K562 (cell line): Measurements from ENCODE around the gene ZSWIM4. TPM values are rescaled to one million over a fixed set of nuclear protein-coding genes. Genes with fewer than 3 reads are reported as not detected.
A peak's percentile ranks its signal among the peaks of the same experiment; 100 is the strongest.

ENCODE experiments used
- ATAC-seq: fragments of 200-7000 bp; cut with Tn5 transposase; 3 replicates; pipeline ENCODE4 v1.9.1; 2020; ENCODE audit warnings: moderate library complexity
- Bru-seq: library from RNA; stranded (reverse); fragments of 400-500 nt; gene quantifications from one replicate; lab custom pipeline; 2021; lab: Mats Ljungman, UMichigan
- BruChase-seq, 2 experiments: library from RNA; stranded (reverse); fragments of 400-500 nt; gene quantifications; one replicate each; lab custom pipeline; 2021; lab: Mats Ljungman, UMichigan
- BruUV-seq: library from RNA; stranded (reverse); fragments of 400-500 nt; replicated peaks from 2 replicates; lab custom pipeline; 2021; lab: Mats Ljungman, UMichigan
- CTCF ChIA-PET: fragments of 300-600 bp; formaldehyde crosslinking; extraction: SDS; loops from one replicate; lab custom pipeline; 2021; ENCODE audit warnings: low intra/inter-chr PET ratio; lab: Yijun Ruan, JAX
- POLR2A ChIA-PET: fragments of 300-600, 350-650 bp; sonication (Branson Sonifier 250); formaldehyde crosslinking; extraction: SDS; loops from one replicate; lab custom pipeline; 2021; ENCODE audit warnings: antibody characterized with exemption, inconsistent platforms; lab: Yijun Ruan, JAX
- DNase-seq, 4 experiments: peaks; one replicate each; pipeline versions ENCODE4 v3.0.0 to v3.0.0-alpha.2; 2011 to 2018; ENCODE audit warnings: low spot score in 3 of 4, mixed read lengths in 3 of 4; ENCODE audit errors: extremely low read depth in 1 of 4
- FAIRE-seq: peaks from 2 replicates; lab custom pipeline; 2011; peaks lifted over from hg19 to GRCh38; lab: Jason Lieb, UNC
- H2AFZ ChIP-seq: 2 replicates; pipeline ENCODE4 v1.6.0; 2011; ENCODE audit warnings: low read depth, low read length, control low read depth, inconsistent platforms
- H3K27ac ChIP-seq: fragments of 200-600 bp; 3 replicates; pipeline ENCODE4 v1.8.0; 2011; ENCODE audit warnings: low read depth, mild to moderate bottlenecking, control low read depth, inconsistent platforms, low read length, moderate library complexity, mixed read lengths; ENCODE audit errors: extremely low read depth
- H3K27me3 ChIP-seq, 2 experiments: fragments of 300-600 bp in 1 of 2; 2 replicates in 1 of 2; 3 replicates in 1 of 2; pipeline versions ENCODE4 v1.6.0 to v1.8.0; 2011; ENCODE audit warnings: inconsistent platforms in 2 of 2, low read length in 2 of 2, mild to moderate bottlenecking in 1 of 2, mixed read lengths in 1 of 2, moderate library complexity in 1 of 2; ENCODE audit not compliant: control insufficient read depth in 2 of 2, insufficient read depth in 2 of 2
- H3K36me3 ChIP-seq: fragments of 300-600 bp; 3 replicates; pipeline ENCODE4 v1.8.0; 2011; ENCODE audit warnings: mild to moderate bottlenecking, low read length, inconsistent platforms; ENCODE audit not compliant: control insufficient read depth, insufficient read depth
- H3K4me1 ChIP-seq, 2 experiments: fragments of 200-600 bp in 1 of 2; replicated peaks in 1 of 2; 2 replicates in 1 of 2; 3 replicates in 1 of 2; pipeline versions ENCODE4 v1.5.1 to v1.8.0; 2011; ENCODE audit warnings: inconsistent platforms in 2 of 2, low read length in 2 of 2, mild to moderate bottlenecking in 1 of 2, mixed read lengths in 1 of 2, moderate library complexity in 1 of 2; ENCODE audit not compliant: control insufficient read depth in 2 of 2, insufficient read depth in 2 of 2
- H3K4me2 ChIP-seq: 2 replicates; pipeline ENCODE4 v1.6.1; 2011; ENCODE audit warnings: low read length, control low read depth, inconsistent platforms, mixed read lengths; ENCODE audit not compliant: insufficient read depth
- H3K4me3 ChIP-seq: fragments of 200-600 bp; sonication (generic), shearing (Covaris generic); 2 replicates; pipeline ENCODE4 v1.5.1; 2016; ENCODE audit warnings: control low read depth, inconsistent platforms
- H3K79me2 ChIP-seq: fragments of 200-600 bp; 3 replicates; pipeline ENCODE4 v1.8.0; 2011; ENCODE audit warnings: low read length, inconsistent platforms; ENCODE audit not compliant: control insufficient read depth, insufficient read depth
- H3K9ac ChIP-seq, 2 experiments: 2 replicates each; pipeline versions ENCODE4 v1.6.0 to v1.6.1; 2011; ENCODE audit warnings: low read depth in 2 of 2, low read length in 2 of 2, control low read depth in 1 of 2, inconsistent platforms in 1 of 2, mild to moderate bottlenecking in 1 of 2, mixed read lengths in 1 of 2; ENCODE audit not compliant: insufficient read depth in 1 of 2
- H3K9me1 ChIP-seq: one replicate; pipeline ENCODE4 v1.6.0; 2011; ENCODE audit warnings: inconsistent platforms, mild to moderate bottlenecking, low read length, moderate library complexity; ENCODE audit not compliant: control insufficient read depth, insufficient read depth
- H3K9me3 ChIP-seq: replicated peaks from 2 replicates; pipeline ENCODE4 v1.5.1; 2011; ENCODE audit warnings: low read depth, low read length, inconsistent platforms; ENCODE audit not compliant: control insufficient read depth, insufficient read depth
- H4K20me1 ChIP-seq: replicated peaks from 2 replicates; pipeline ENCODE4 v1.6.1; 2011; ENCODE audit warnings: low read length, inconsistent platforms, mixed read lengths; ENCODE audit not compliant: control insufficient read depth, insufficient read depth
- ARID1B ChIP-seq: fragments of 450-650 bp; IDR thresholded peaks from 2 replicates; pipeline ENCODE4 v1.6.1; 2016; ENCODE audit warnings: antibody characterized with exemption, mild to moderate bottlenecking, inconsistent platforms
- C11orf30 ChIP-seq: fragments of 450-650 bp; IDR thresholded peaks from 2 replicates; pipeline ENCODE4 v1.6.1; 2016; ENCODE audit warnings: low read depth, mild to moderate bottlenecking
- ELF2 ChIP-seq: fragments of 250-450 bp; sonication (Bioruptor Pico); IDR thresholded peaks from 2 replicates; pipeline ENCODE4 v1.5.0; 2021; ENCODE audit warnings: mild to moderate bottlenecking
- HDAC2 ChIP-seq: fragments of 450-650 bp; IDR thresholded peaks from 2 replicates; pipeline ENCODE4 v1.6.1; 2016; ENCODE audit warnings: mild to moderate bottlenecking
- IRF2 ChIP-seq: sonication (generic); formaldehyde crosslinking; IDR thresholded peaks from 2 replicates; pipeline ENCODE4 v1.8.1; 2022; ENCODE audit warnings: mild to moderate bottlenecking, missing genetic modification reagents
- LCOR ChIP-seq: sonication (generic); formaldehyde crosslinking; IDR thresholded peaks from 2 replicates; pipeline ENCODE4 v1.8.0; 2022; ENCODE audit warnings: mild to moderate bottlenecking, missing genetic modification reagents
- NR2C2 ChIP-seq, 2 experiments: fragments of 200-800 bp in 1 of 2; sonication (Bioruptor generic) in 1 of 2; sonication (generic) in 1 of 2; formaldehyde crosslinking in 1 of 2; IDR thresholded peaks; 2 replicates each; pipeline versions ENCODE4 v1.6.1 to v1.8.0; 2016 to 2022; ENCODE audit warnings: mild to moderate bottlenecking in 1 of 2, missing compliant biosample characterization in 1 of 2, missing genetic modification characterization in 1 of 2, missing genetic modification reagents in 1 of 2
- POLR2AphosphoS5 ChIP-seq: IDR thresholded peaks from 2 replicates; pipeline ENCODE4 v1.6.1; 2011; ENCODE audit warnings: mild to moderate bottlenecking, low read depth, low read length, moderate library complexity; ENCODE audit not compliant: control insufficient read depth, insufficient read depth
- TEAD4 ChIP-seq, 2 experiments: sonication (generic) in 1 of 2; formaldehyde crosslinking in 1 of 2; IDR thresholded peaks; 2 replicates each; pipeline versions ENCODE4 v1.6.1 to v1.8.0; 2012 to 2022; ENCODE audit warnings: borderline replicate concordance in 1 of 2, inconsistent platforms in 1 of 2, low read length in 1 of 2, mild to moderate bottlenecking in 1 of 2, missing genetic modification reagents in 1 of 2
- TOE1 ChIP-seq, 2 experiments: fragments of 450-650 bp in 1 of 2; sonication (generic) in 1 of 2; formaldehyde crosslinking in 1 of 2; IDR thresholded peaks; 2 replicates each; pipeline versions ENCODE4 v1.7.1 to v1.8.0; 2016 to 2022; ENCODE audit warnings: borderline replicate concordance in 2 of 2, mild to moderate bottlenecking in 2 of 2, antibody characterized with exemption in 1 of 2, inconsistent platforms in 1 of 2, low read depth in 1 of 2, missing genetic modification reagents in 1 of 2, moderate library complexity in 1 of 2
- ZBED1 ChIP-seq: IDR thresholded peaks from 2 replicates; pipeline ENCODE4 v1.6.1; 2014
- ZNF124 ChIP-seq: sonication (generic); formaldehyde crosslinking; IDR thresholded peaks from 2 replicates; pipeline ENCODE4 v1.8.1; 2022; ENCODE audit warnings: missing genetic modification reagents
- ZNF282 ChIP-seq: sonication (generic); formaldehyde crosslinking; IDR thresholded peaks from 2 replicates; pipeline ENCODE4 v1.8.1; 2023; ENCODE audit warnings: missing genetic modification reagents
- ZNF586 ChIP-seq: fragments of 450-650 bp; formaldehyde crosslinking; conservative IDR thresholded peaks from 2 replicates; pipeline ENCODE4 v1.4.0; 2020; ENCODE audit warnings: mild to moderate bottlenecking, moderate library complexity
- WGBS: fragments of 100-300 bp; shearing (Covaris generic); methylation state at CpG from one replicate; pipeline ENCODE4 v1.1.6; 2016; ENCODE audit warnings: low coverage, mixed read lengths; ENCODE audit not compliant: insufficient coverage; ENCODE audit errors: missing lambda C conversion rate; 5-methylcytosine and 5-hydroxymethylcytosine counted together
- in situ Hi-C: fragments of 300-500 bp; cut with MboI; formaldehyde crosslinking; loops from 4 replicates; pipeline ENCODE4 v1.15.0; 2018; ENCODE audit warnings: inconsistent platforms, mixed read lengths
- intact Hi-C: fragments of 100-400 bp; cut with micrococcal nuclease; formaldehyde crosslinking; loops from 2 replicates; pipeline ENCODE4 v1.14.2; 2022
- long read RNA-seq, 3 experiments: library from polyadenylated mRNA in 2 of 3; library from RNA in 1 of 3; unstranded in 2 of 3; stranded (forward) in 1 of 3; transcript quantifications; one replicate each; pipeline ENCODE4 v2.0.0, GENCODE V29; 2019 to 2022
- polyA minus RNA-seq, 3 experiments: library from RNA; depleted of rRNA, polyadenylated mRNA; stranded (reverse); fragments of >200 nt; gene quantifications; 2 replicates each; pipeline ENCODE4 v1.2.3, GENCODE V29; 2011
- polyA plus RNA-seq, 8 experiments: library from polyadenylated mRNA; depleted of rRNA in 4 of 8; stranded (reverse) in 5 of 8; unstranded in 3 of 8; fragments of >200 nt; fragmentation: Nextera tagmentation in 2 of 8; fragmentation: Illumina TruSeq in 1 of 8; extraction: Ambion mirVana in 2 of 8; extraction: Trizol in 1 of 8; gene quantifications; 2 replicates each; pipeline versions ENCODE4 v1.2.1 to v1.2.3, GENCODE V29; 2011 to 2014; ENCODE audit warnings: inconsistent platforms in 1 of 8, missing spikeins in 1 of 8
- total RNA-seq, 7 experiments: library from RNA; depleted of rRNA in 6 of 7; stranded (reverse); fragments of >200 nt in 6 of 7; fragmentation: Illumina TruSeq in 2 of 7; extraction: Trizol in 2 of 7; gene quantifications; 2 replicates each; pipeline versions ENCODE4 v1.2.1 to v1.2.3, GENCODE V29; 2011 to 2021; ENCODE audit warnings: low replicate concordance in 1 of 7
- TF ChIP-seq, protein P1 (sequence below): fragments of 450-650 bp; IDR thresholded peaks from 2 replicates; pipeline ENCODE4 v1.6.1; 2014; ENCODE audit warnings: low read depth, mild to moderate bottlenecking, moderate library complexity, borderline replicate concordance

Gene ZSWIM4
- 1.5 and 4.2 TPM in 2 replicates for total RNA-seq (2011; cell fraction: chromatin; rRNA removed; ENCODE audit: low replicate concordance)
- total RNA-seq (2011; cell fraction: nucleolus; rRNA removed), result 3.5 and 3.7 TPM in 2 replicates
- 1.9 and 2.8 TPM in 2 replicates for total RNA-seq (2011; cell fraction: nucleoplasm; rRNA removed)
- total RNA-seq (2014; rRNA removed) (1.0 and 1.3 TPM in 2 replicates), total RNA-seq (2014; rRNA removed; fragmentation: Illumina TruSeq; extraction: Trizol) (0.22 and 0.25 TPM in 2 replicates), total RNA-seq (2015; rRNA removed; fragmentation: Illumina TruSeq; extraction: Trizol) (0.25 and 0.57 TPM in 2 replicates), total RNA-seq (2021) (3.5 and 3.7 TPM in 2 replicates), polyA plus RNA-seq (2011; rRNA removed) (0.67 and 1.0 TPM in 2 replicates), polyA plus RNA-seq (2014; fragmentation: Illumina TruSeq; extraction: Trizol) (0.79 and 1.7 TPM in 2 replicates), polyA plus RNA-seq (2014; fragmentation: Nextera tagmentation; extraction: Ambion mirVana) (not detected), polyA plus RNA-seq (2014; rRNA removed) (1.1 and 2.1 TPM in 2 replicates), polyA minus RNA-seq (2011; rRNA and poly(A)+ RNA removed) (0.54 and 0.98 TPM in 2 replicates), Bru-seq, nascent RNA (percentile 43 among the genes with signal in this experiment), BruChase-seq, experiment 1, labeled RNA remaining after a 2-hour chase (percentile 41 among the genes with signal in this experiment), BruChase-seq, experiment 2, labeled RNA remaining after a 6-hour chase (percentile 42 among the genes with signal in this experiment)
- polyA plus RNA-seq (2011; cell fraction: cytosol; rRNA removed), result 0.81 and 2.0 TPM in 2 replicates
- 1.5 and 4.5 TPM in 2 replicates for polyA plus RNA-seq (2011; cell fraction: nucleus; rRNA removed)
- polyA plus RNA-seq (2012), result 1.3 and 3.5 TPM in 2 replicates
- 3.0 and 5.0 TPM in 2 replicates for polyA minus RNA-seq (2011; cell fraction: cytosol; rRNA and poly(A)+ RNA removed)
- polyA minus RNA-seq (2011; cell fraction: nucleus; rRNA and poly(A)+ RNA removed), result 1.5 and 1.7 TPM in 2 replicates
- long read RNA-seq, experiment 1, partial matches to known transcripts, result 1 of 2 reads
- long read RNA-seq, experiment 1, other reads (novel, unspliced or antisense), result 1 of 2 reads
- long read RNA-seq, experiment 2, partial matches to known transcripts, result 1 of 5 reads
- long read RNA-seq, experiment 2, other reads (novel, unspliced or antisense), result 4 of 5 reads
- long read RNA-seq, experiment 3, result 0 reads

DNA sequence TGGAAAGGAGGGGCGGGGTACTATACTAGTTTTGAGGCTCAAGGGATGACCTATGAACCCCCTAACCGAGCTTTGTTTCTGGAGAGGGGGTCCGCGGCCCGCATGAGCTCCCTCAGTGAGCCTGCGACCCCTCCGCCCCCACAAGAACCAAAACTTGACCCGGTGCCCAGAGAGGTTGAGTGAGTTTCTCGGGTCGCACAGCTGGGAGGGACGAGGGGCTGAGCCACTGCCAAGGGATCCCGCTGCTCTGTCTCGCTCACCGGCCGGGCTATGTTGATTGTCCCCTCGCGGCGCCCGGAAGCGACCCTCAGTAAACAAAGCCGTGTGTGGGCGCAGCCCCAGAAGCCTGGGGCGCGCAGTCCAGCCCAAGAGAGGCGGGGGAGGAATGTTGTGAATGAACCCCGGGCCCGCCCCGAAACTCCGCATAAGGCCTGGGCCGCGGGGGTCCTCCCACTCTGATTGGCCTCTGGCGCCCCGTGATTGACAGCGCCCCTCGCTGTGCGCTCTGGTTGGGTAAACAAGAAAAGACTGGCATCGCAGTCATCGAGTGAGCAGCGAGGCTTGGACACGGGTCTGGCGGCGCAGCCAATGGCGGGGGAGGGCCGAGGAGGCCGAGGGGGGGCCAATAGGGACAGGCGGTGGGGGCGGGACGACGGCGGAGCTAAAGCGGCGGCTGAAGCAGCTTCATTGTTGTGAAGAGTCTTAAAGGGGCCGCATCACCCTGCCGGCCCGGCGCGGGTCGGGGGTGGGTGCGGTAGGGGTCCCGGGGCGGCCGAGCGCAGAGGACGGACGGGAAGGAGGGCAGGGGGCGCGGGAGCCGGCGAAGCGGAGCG lies at the start of gene ZSWIM4:
Gene ZSWIM4 (plus strand): TSS at position 687 of the 833 bp plus-strand sequence. CDS start 206 bp downstream, outside the sequence.
- FAIRE-seq, result peak; percentile 99
- H3K36me3 ChIP-seq, result no peaks in the 10 kb centered on the region
- ChIA-PET POLR2A (interaction anchor here (0.6 to 1.5 kb wide), 5 partner anchors 15 to 67 kb away, joined by 3 to 5 read pairs (median 3); no protein-coding TSS in a partner anchor), CTCF (no interaction called here)
- in situ Hi-C loops (no loop called here), intact Hi-C loops (no loop called here)
- peak within 1 kb of the TSS; percentile 83 for H3K4me2 ChIP-seq
- H3K27me3 ChIP-seq, result no peaks in the 10 kb centered on the region
- peak within 1 kb of the TSS; percentile 71 to 94 for H3K9ac ChIP-seq
- ATAC-seq, result peak; percentile 99
- peaks cover 9 to 37% of the 10 kb centered on the region in 2 experiments; a peak in 4 of 5 replicates for H3K4me1 ChIP-seq
- H3K9me3 ChIP-seq, result no peaks in the 10 kb centered on the region
- peak; percentile 97 to 99 (median 98) for DNase-seq
- peak within 1 kb of the TSS; percentile 61 for H3K4me3 ChIP-seq
- WGBS, result under 1% methylated on average over 46 of the region's 71 CpGs
- H3K79me2 ChIP-seq, result no peaks in the 10 kb centered on the region
- H3K27ac ChIP-seq, result peak within 1 kb of the TSS; percentile 70
- BruUV-seq, result TSS peak; percentile 90
- H4K20me1 ChIP-seq, result no peaks in the 10 kb centered on the region
- peak within 1 kb of the TSS; percentile 85 for H2AFZ ChIP-seq
- H3K9me1 ChIP-seq, result no peaks in the 10 kb centered on the region
- TF ChIP-seq NR2C2 (CRISPR knock-in tag; IDR thresholded peaks at IDR 0.05), result no peak; the same call in 1 of the 2 replicates
- TF ChIP-seq NR2C2 (tag; IDR thresholded peaks at IDR 0.05), result peak; percentile 75
- no peak for TF ChIP-seq POLR2AphosphoS5
- TF ChIP-seq ARID1B, result 0 out of 2 replicates have a peak, but pooled peaks have one; percentile 32
- TF ChIP-seq ZNF586, result no peak
- TF ChIP-seq, protein P1, sequence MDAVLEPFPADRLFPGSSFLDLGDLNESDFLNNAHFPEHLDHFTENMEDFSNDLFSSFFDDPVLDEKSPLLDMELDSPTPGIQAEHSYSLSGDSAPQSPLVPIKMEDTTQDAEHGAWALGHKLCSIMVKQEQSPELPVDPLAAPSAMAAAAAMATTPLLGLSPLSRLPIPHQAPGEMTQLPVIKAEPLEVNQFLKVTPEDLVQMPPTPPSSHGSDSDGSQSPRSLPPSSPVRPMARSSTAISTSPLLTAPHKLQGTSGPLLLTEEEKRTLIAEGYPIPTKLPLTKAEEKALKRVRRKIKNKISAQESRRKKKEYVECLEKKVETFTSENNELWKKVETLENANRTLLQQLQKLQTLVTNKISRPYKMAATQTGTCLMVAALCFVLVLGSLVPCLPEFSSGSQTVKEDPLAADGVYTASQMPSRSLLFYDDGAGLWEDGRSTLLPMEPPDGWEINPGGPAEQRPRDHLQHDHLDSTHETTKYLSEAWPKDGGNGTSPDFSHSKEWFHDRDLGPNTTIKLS, result no peak
- TF ChIP-seq ZNF282 (CRISPR knock-in tag), result no peak
- no peak for TF ChIP-seq C11orf30
- TF ChIP-seq HDAC2, result peak; percentile 99
- no peak for TF ChIP-seq ZBED1
- TF ChIP-seq ZNF124 (CRISPR knock-in tag), result no peak
- no peak for TF ChIP-seq ELF2
- TF ChIP-seq IRF2 (CRISPR knock-in tag), result no peak
- TF ChIP-seq TEAD4 (IDR thresholded peaks at IDR 0.05; ENCODE audit: low read length), result peak; percentile 38; the same call in 1 of the 2 replicates
- TF ChIP-seq TEAD4 (CRISPR knock-in tag; IDR thresholded peaks at IDR 0.05; ENCODE audit: borderline replicate concordance), result no peak
- TF ChIP-seq TOE1 (IDR thresholded peaks at IDR 0.05; ENCODE audit: borderline replicate concordance), result peak; percentile 62; the same call in 1 of the 2 replicates
- TF ChIP-seq TOE1 (CRISPR knock-in tag; IDR thresholded peaks at IDR 0.05; ENCODE audit: borderline replicate concordance, low read depth), result no peak
- TF ChIP-seq LCOR (CRISPR knock-in tag), result no peak
